ENCODE measurements around the gene OR2M2. TPM values are rescaled to one million over a fixed set of nuclear protein-coding genes. Genes with fewer than 3 reads are reported as not detected.

The OR2M2 gene
- total RNA-seq, 3 donors from 2014 or later = not detected

DNA sequence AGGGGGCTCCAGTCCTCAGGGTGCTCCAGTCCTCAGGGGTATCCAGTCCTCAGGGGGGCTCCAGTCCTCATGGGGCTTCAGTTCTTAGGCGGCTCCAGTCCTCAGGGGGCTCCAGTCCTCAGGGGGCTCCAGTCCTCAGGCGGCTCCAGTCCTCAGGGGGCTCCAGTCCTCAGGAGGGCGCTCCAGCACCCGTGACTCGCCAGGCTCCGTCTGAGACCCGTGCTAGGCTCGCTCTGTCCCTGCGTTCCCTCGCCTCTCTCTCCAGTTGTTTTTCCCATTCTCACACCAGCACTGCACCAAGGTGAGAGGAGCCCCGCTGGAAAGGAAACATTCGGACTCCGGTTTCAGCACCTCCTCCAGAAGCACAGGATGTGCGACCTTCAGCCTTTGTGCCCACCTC lies 9.4 kb upstream of the OR2M2 start:
- Histone ChIP-seq H3K36me3 (ENCODE audit: low read depth) (no peaks in the 10 kb centered on the region), H3K4me3 (no peak overlapping the region), H3K9me3 (peaks cover 19% of the 10 kb centered on the region), H3K4me1 (ENCODE audit: low read depth) (no peaks in the 10 kb centered on the region)
- TF ChIP-seq, protein P1, sequence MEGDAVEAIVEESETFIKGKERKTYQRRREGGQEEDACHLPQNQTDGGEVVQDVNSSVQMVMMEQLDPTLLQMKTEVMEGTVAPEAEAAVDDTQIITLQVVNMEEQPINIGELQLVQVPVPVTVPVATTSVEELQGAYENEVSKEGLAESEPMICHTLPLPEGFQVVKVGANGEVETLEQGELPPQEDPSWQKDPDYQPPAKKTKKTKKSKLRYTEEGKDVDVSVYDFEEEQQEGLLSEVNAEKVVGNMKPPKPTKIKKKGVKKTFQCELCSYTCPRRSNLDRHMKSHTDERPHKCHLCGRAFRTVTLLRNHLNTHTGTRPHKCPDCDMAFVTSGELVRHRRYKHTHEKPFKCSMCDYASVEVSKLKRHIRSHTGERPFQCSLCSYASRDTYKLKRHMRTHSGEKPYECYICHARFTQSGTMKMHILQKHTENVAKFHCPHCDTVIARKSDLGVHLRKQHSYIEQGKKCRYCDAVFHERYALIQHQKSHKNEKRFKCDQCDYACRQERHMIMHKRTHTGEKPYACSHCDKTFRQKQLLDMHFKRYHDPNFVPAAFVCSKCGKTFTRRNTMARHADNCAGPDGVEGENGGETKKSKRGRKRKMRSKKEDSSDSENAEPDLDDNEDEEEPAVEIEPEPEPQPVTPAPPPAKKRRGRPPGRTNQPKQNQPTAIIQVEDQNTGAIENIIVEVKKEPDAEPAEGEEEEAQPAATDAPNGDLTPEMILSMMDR (IDR thresholded peaks at IDR 0.05) = no peak
- DNase-seq (no peak), ATAC-seq (no peak)
- intact Hi-C loops (cut with DNase I, micrococcal nuclease) = no loop called here

DNA sequence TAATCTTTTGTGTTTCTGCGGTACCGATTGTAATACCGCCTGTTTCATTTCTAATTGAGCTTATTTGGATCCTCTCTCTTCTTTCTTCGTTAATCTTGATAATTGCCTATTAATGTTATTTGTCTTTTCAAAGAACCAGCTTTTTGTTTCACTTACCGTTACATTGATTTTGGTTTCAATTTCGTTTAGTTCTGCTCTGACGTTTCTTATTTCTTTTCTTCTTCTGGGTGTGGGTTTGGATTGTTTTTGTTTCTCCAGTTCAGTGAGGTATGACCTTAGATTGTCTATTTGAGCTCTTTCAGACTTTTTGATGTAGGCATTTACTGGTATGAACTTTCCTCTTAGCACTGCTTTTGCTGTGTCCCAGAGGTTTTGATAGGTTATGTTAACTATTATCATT lies 9.4 kb downstream of the OR2M2 start:
- ATAC-seq = no peak
- TF ChIP-seq, protein P1 (IDR thresholded peaks at IDR 0.05) = no peak

DNA sequence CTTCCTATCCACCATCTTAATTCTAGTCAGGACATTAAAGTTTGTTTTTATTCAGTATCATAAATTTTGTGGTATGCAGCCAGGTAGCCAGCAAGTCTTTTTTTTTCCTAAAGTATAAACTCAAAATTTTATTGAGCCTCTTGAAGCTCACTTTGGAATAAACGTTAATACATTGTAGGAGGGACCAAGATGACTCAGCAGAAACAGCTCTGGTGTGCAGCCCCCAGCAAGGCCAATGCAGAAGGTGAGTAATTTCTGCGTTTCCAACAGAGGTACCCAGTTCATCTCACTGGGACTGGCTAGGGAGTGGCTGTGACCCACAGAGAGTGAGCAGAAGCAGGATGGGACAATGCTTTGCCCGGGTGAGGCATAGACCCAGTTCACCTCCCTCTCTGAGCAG lies 12.7 kb downstream of the OR2M2 start:
- intact Hi-C loops (cut with DNase I, micrococcal nuclease) = no loop called here
- DNase-seq (no peak), ATAC-seq (no peak)
- peaks cover 22% of the 10 kb centered on the region for H3K9me3 ChIP-seq
- no peaks in the 10 kb centered on the region for H3K4me1 ChIP-seq (ENCODE audit: low read depth)
- no peaks in the 10 kb centered on the region for H3K36me3 ChIP-seq (ENCODE audit: low read depth)
- TF ChIP-seq, protein P1 (IDR thresholded peaks at IDR 0.05) = no peak
- no peak overlapping the region for H3K4me3 ChIP-seq

More for the DNA sequence above, 9.4 kb downstream of the OR2M2 start:
- intact Hi-C loops (cut with DNase I, micrococcal nuclease) = no loop called here
- DNase-seq = no peak
- H3K36me3 ChIP-seq (ENCODE audit: low read depth) = no peaks in the 10 kb centered on the region
- peaks cover 16% of the 10 kb centered on the region for H3K9me3 ChIP-seq
- H3K4me1 ChIP-seq (ENCODE audit: low read depth) = no peaks in the 10 kb centered on the region
- no peak overlapping the region for H3K4me3 ChIP-seq

DNA sequence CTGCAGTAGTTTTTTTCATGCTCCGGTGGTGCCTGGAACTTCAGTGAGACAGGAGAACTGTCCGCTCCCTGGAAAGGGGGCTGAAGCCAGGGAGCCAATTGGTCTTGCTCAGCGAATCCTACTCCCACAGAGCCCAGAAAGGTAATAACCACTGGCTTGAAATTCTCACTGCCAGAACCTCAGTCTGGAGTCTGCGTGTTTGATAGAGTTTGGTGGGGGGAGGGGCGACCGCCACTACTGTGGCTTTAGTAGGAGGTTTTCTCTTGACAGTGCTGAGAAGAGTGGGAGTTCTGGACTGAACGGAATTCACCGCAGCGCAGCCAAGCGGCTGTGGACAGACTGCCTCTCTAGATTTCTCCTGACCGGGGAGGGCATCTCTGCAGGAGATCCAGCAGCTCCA lies 14.4 kb downstream of the OR2M2 start:
- H3K9me3 ChIP-seq = peaks cover 24% of the 10 kb centered on the region
- TF ChIP-seq, protein P1 (IDR thresholded peaks at IDR 0.05) = no peak
- no peaks in the 10 kb centered on the region for H3K4me1 ChIP-seq (ENCODE audit: low read depth)
- intact Hi-C loops (cut with DNase I, micrococcal nuclease) = no loop called here
- no peak for DNase-seq
- no peaks in the 10 kb centered on the region for H3K36me3 ChIP-seq (ENCODE audit: low read depth)
- H3K4me3 ChIP-seq = no peak overlapping the region
- no peak for ATAC-seq

DNA sequence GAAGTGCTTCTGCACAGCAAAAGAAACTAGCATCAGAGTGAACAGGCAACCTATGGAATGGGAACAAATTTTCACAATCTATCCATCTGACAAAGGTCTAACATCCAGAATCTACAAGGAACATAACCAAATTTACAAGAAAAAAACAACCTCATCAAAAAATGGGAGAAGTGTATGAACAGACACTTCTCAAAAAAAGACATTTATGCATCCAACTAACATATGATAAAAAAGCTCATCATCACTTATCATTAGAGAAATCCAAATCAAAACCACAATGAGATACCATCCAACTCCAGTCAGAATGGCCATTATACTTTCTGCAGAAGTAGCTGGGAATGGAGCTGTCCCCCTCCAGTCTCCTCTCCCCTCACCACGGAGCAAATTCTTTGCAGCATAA lies 19.5 kb downstream of the OR2M2 start:
- intact Hi-C loops (cut with DNase I, micrococcal nuclease) = no loop called here
- Histone ChIP-seq H3K4me3 (no peak overlapping the region), H3K36me3 (ENCODE audit: low read depth) (no peaks in the 10 kb centered on the region), H3K9me3 (peaks cover 36% of the 10 kb centered on the region), H3K4me1 (ENCODE audit: low read depth) (no peaks in the 10 kb centered on the region)
- DNase-seq = no peak
- TF ChIP-seq, protein P1 (IDR thresholded peaks at IDR 0.05) = no peak
- no peak for ATAC-seq

DNA sequence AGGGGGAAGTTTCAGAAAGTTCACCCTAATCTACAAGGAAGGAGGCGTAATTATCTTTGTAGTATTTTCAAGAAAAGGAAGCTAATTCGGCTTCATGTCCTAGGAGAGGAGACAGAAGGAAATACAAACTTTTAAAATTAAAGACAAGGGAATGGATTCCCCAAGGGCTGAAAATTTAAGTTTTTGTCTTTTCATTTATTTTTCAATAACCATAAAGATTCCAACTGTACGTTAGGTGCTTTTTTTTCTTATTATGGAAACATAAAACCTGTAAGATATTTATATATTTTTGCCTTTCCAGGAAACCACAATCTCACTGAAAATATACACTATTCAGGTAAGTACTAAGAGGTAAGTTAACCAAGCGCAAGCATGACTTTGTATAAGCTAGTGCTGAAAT lies 22.3 kb downstream of the OR2M2 start, which contains the start of gene OR2M3:
TSS of gene OR2M3 (plus strand) at position 301 of the 400 bp plus-strand sequence. CDS start 5,803 bp downstream, outside the sequence.
- Histone ChIP-seq H3K36me3 (ENCODE audit: low read depth) (no peaks in the 10 kb centered on the region), H3K9me3 (peaks cover 37% of the 10 kb centered on the region), H3K4me3 (no peak within 1 kb of the TSS), H3K4me1 (ENCODE audit: low read depth) (no peaks in the 10 kb centered on the region)
- DNase-seq = no peak
- intact Hi-C loops (cut with DNase I, micrococcal nuclease) = no loop called here
- TF ChIP-seq, protein P1 (IDR thresholded peaks at IDR 0.05) = no peak
- ATAC-seq = no peak

All from mucosa of descending colon (tissue), 3 donors.